HG02798 (cell line): ENCODE measurements around the gene MRPL46.
A peak's percentile ranks its signal among the peaks of the same experiment; 100 is the strongest.
"Not testable (repeated sequence)": the region's sequence is repeated elsewhere in the genome, so short reads cannot be mapped to it uniquely, and the experiment has no call there.

Experiments used
- ATAC-seq: cut with Tn5 transposase; IDR thresholded peaks from one replicate; pipeline ENCODE4 v1.9.1; 2021; ENCODE audit warnings: mild to moderate bottlenecking; ENCODE audit not compliant: unreplicated experiment, poor library complexity

Gene MRPL46

GRCh38 chr15:88448991-88449461 is 18.2 kb downstream of the MRPL46 start:
- no peak for ATAC-seq

GRCh38 chr15:88447741-88448140 is 19.4 kb downstream of the MRPL46 start:
- ATAC-seq: no peak

- ATAC-seq: no peak
Observed at GRCh38 chr15:88447206-88447605, 20.0 kb downstream of the MRPL46 start.

- no peak for ATAC-seq
Observed at GRCh38 chr15:88441076-88441730, 26.0 kb downstream of the MRPL46 start.

GRCh38 chr15:88440021-88440420 is 27.2 kb downstream of the MRPL46 start:
- no peak for ATAC-seq

GRCh38 chr15:88438181-88438580 is 29.0 kb downstream of the MRPL46 start:
- no peak for ATAC-seq

- not testable (repeated sequence) for ATAC-seq
Observed at GRCh38 chr15:88434106-88434505, 33.1 kb downstream of the MRPL46 start.

GRCh38 chr15:88433046-88433685 is 34.0 kb downstream of the MRPL46 start:
- ATAC-seq: no peak

GRCh38 chr15:88431441-88431840 is 35.7 kb downstream of the MRPL46 start:
- ATAC-seq: no peak

- ATAC-seq: no peak
Observed at GRCh38 chr15:88430051-88430450, 37.1 kb downstream of the MRPL46 start.

GRCh38 chr15:88428805-88429605 is 38.2 kb downstream of the MRPL46 start:
- ATAC-seq: no peak

GRCh38 chr15:88428053-88428452 is 39.1 kb downstream of the MRPL46 start:
- no peak for ATAC-seq

GRCh38 chr15:88426304-88426703 is 40.9 kb downstream of the MRPL46 start:
- ATAC-seq: no peak

GRCh38 chr15:88423331-88423730 is 43.9 kb downstream of the MRPL46 start:
- ATAC-seq: no peak

- ATAC-seq: peak; percentile 50
Observed at GRCh38 chr15:88419830-88420229, 47.4 kb downstream of the MRPL46 start.
